ENCODE results near the gene UNC13B. TPM values are rescaled to one million over a fixed set of nuclear protein-coding genes. Genes with fewer than 3 reads are reported as not detected.

UNC13B gene
- total RNA-seq, 1 experiment from 2014 or later: 9.8 TPM

DNA sequence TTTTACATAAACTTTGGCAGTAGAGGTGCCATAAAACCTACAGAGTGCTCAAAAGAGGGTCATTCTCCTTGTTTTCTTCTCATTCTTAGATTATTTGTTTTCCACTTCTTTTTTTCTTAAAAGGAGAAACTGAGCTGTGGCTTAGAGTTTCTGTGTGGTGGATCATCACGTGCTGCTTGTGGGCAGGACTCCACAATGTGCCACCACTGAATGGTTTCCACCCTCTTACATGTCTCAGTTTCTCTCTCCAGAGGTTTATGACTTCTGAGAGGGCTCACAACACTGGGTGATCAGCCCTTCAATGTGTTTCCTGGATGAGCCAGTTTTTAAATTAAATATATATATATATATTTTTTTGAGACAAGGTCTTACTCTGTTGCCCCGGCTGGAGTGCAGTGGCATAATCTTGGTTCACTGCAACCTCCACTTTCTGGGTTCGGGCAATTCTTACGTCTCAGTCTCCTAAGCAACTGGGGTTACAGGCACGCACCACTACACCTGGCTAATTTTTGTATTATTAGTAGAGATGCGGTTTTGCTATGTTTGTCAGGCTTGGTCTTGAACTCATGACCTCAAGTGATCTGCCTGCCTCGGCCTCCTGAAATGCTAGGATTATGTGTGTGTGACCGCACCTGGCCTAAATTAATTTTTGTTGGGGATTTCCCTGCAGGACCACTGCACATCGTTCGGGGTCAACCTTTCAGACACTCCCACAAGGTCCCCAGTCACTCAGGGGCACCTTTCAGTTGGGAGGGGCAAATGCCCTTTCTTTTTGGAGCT is 3.1 kb upstream of the UNC13B start:
- H3K4me2 ChIP-seq (ENCODE audit: low read length): no peak overlapping the region
- DNase-seq (no peak), ATAC-seq (no peak)
- peaks cover 11% of the 10 kb centered on the region for H3K4me1 ChIP-seq (ENCODE audit: insufficient read depth, low read length)
- POLR2A ChIA-PET (ENCODE audit: unreplicated experiment): no interaction called here
- TF ChIP-seq EZH2phosphoT487 (IDR thresholded peaks at IDR 0.05; ENCODE audit: borderline replicate concordance, low read length): no peak
- TF ChIP-seq, protein P1, sequence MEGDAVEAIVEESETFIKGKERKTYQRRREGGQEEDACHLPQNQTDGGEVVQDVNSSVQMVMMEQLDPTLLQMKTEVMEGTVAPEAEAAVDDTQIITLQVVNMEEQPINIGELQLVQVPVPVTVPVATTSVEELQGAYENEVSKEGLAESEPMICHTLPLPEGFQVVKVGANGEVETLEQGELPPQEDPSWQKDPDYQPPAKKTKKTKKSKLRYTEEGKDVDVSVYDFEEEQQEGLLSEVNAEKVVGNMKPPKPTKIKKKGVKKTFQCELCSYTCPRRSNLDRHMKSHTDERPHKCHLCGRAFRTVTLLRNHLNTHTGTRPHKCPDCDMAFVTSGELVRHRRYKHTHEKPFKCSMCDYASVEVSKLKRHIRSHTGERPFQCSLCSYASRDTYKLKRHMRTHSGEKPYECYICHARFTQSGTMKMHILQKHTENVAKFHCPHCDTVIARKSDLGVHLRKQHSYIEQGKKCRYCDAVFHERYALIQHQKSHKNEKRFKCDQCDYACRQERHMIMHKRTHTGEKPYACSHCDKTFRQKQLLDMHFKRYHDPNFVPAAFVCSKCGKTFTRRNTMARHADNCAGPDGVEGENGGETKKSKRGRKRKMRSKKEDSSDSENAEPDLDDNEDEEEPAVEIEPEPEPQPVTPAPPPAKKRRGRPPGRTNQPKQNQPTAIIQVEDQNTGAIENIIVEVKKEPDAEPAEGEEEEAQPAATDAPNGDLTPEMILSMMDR (conservative IDR thresholded peaks at IDR 0.05; ENCODE audit: low read depth, low read length): no peak
- TF ChIP-seq EZH2 (IDR thresholded peaks at IDR 0.05; ENCODE audit: low read length, unreplicated experiment): no peak
- H4K20me1 ChIP-seq (ENCODE audit: low read length): no peaks in the 10 kb centered on the region
- intact Hi-C loops (cut with micrococcal nuclease): no loop called here
- H3K9me2 ChIP-seq (replicated peaks; ENCODE audit: low read length): no peaks in the 10 kb centered on the region
- no peak overlapping the region for H3K9ac ChIP-seq (ENCODE audit: low read length)
- H3F3A ChIP-seq (ENCODE audit: low read length, unreplicated experiment): no peaks in the 10 kb centered on the region
- H3K9me3 ChIP-seq (ENCODE audit: low read length): no peaks in the 10 kb centered on the region
- no peak overlapping the region for H3K27ac ChIP-seq (ENCODE audit: low read length)
- H3K79me2 ChIP-seq (ENCODE audit: low read length): peaks cover 12% of the 10 kb centered on the region
- H3K4me3 ChIP-seq (ENCODE audit: low read length): no peak overlapping the region
- BruUV-seq (replicated peaks): no TSS peak
- H3K27me3 ChIP-seq (ENCODE audit: low read length): no peaks in the 10 kb centered on the region
- CTCF ChIA-PET: no interaction called here
- no peaks in the 10 kb centered on the region for H3K36me3 ChIP-seq (ENCODE audit: low read depth, low read length)
- H2AFZ ChIP-seq (ENCODE audit: low read length): no peak overlapping the region

DNA sequence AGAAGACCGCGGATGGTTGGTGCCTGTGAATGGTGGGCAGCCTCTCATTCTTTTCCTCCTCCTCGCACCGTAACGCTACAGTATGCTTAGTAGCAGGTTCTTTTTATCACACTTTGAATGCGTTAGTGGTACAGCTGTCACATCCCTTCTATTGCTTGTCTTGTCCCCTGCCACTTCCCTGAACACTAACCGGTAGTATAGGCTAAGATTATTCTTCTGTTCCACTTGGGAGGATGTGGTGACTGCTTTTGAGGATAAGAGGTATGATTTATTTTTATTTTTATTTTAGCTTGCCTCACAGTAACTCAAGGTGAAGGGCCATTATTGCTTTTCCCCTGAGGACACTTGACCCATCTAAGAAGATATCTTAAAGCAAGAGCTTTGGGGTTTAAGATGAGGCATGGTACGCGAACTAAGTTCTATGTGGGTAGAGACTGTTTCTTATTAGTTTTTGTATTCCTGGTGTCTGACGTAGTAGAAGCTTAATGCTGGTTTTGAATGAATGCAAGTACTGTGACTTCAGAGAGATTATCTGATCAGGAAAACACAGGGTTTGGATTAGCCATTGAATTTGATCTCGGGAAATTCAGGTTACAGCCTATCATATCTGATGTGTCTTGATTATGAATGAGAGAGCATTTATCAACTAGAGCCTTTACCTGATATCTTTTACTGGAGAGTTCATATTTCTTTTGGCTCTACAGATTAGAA is 951 bp downstream of the UNC13B start:
- Histone ChIP-seq H3K27me3 (ENCODE audit: low read length) (no peaks in the 10 kb centered on the region), H4K20me1 (ENCODE audit: low read length) (no peaks in the 10 kb centered on the region), H3K9me2 (replicated peaks; ENCODE audit: low read length) (no peaks in the 10 kb centered on the region), H3K79me2 (ENCODE audit: low read length) (peaks cover 25% of the 10 kb centered on the region), H3K27ac (ENCODE audit: low read length) (peak overlapping the region; percentile 63), H3K4me1 (ENCODE audit: insufficient read depth, low read length) (peaks cover 21% of the 10 kb centered on the region), H3K9me3 (ENCODE audit: low read length) (no peaks in the 10 kb centered on the region), H3K9ac (ENCODE audit: low read length) (peak overlapping the region; percentile 78), H3K4me3 (ENCODE audit: low read length) (peak overlapping the region; percentile 79), H3K36me3 (ENCODE audit: low read depth, low read length) (no peaks in the 10 kb centered on the region), H3K4me2 (ENCODE audit: low read length) (peak overlapping the region; percentile 87), H2AFZ (ENCODE audit: low read length) (peak overlapping the region; percentile 67), H3F3A (ENCODE audit: low read length, unreplicated experiment) (no peaks in the 10 kb centered on the region)
- no peak; the same call in 1 of the 2 replicates for ATAC-seq
- CTCF ChIA-PET: interaction anchor here (1.1 kb wide), 1 partner anchor 96 kb away, joined by 3 read pairs; no protein-coding TSS in a partner anchor
- DNase-seq: peak; percentile 20
- intact Hi-C loops (cut with micrococcal nuclease): loop anchor here (1.0 to 10.0 kb wide), 4 partner anchors 14 to 312 kb away; no protein-coding TSS in a partner anchor
- no peak for TF ChIP-seq EZH2phosphoT487 (IDR thresholded peaks at IDR 0.05; ENCODE audit: borderline replicate concordance, low read length)
- TF ChIP-seq EZH2 (IDR thresholded peaks at IDR 0.05; ENCODE audit: low read length, unreplicated experiment): no peak
- POLR2A ChIA-PET (ENCODE audit: unreplicated experiment): interaction anchor here (0.6 kb wide), 1 partner anchor 52 kb away, joined by 4 read pairs; no protein-coding TSS in a partner anchor
- TSS peak; percentile 48 for BruUV-seq (replicated peaks)

DNA sequence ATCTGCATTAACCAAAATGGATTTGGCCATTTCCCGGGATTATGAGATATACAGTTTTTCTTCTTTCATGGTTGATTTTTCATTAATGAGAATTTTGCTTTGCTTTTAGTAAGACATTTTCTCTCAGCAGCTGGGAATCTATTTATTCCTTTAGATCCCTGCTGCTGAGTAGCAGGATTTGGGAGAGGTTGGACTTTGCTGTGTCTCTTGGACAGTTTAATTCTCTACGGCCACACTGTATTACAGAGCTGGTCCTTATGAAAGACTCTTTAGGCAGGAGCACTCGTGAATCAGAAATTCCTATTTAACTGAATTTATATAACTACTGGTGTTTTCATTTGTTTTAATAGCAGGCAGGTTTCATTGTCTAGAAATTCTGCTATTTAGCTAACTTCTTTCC is 1.6 kb downstream of the UNC13B start:
- peaks cover 21% of the 10 kb centered on the region for H3K4me1 ChIP-seq (ENCODE audit: insufficient read depth, low read length)
- H4K20me1 ChIP-seq (ENCODE audit: low read length): no peaks in the 10 kb centered on the region
- no peaks in the 10 kb centered on the region for H3K27me3 ChIP-seq (ENCODE audit: low read length)
- ChIA-PET POLR2A (ENCODE audit: unreplicated experiment) (no interaction called here), CTCF (no interaction called here)
- H3K9me3 ChIP-seq (ENCODE audit: low read length): no peaks in the 10 kb centered on the region
- no peak for DNase-seq
- no peaks in the 10 kb centered on the region for H3K9me2 ChIP-seq (replicated peaks; ENCODE audit: low read length)
- no peaks in the 10 kb centered on the region for H3F3A ChIP-seq (ENCODE audit: low read length, unreplicated experiment)
- intact Hi-C loops (cut with micrococcal nuclease): loop anchor here (2.0 to 10.0 kb wide), 3 partner anchors 13 to 311 kb away; no protein-coding TSS in a partner anchor
- no peaks in the 10 kb centered on the region for H3K36me3 ChIP-seq (ENCODE audit: low read depth, low read length)
- H2AFZ ChIP-seq (ENCODE audit: low read length): no peak overlapping the region
- BruUV-seq (replicated peaks): no TSS peak
- TF ChIP-seq EZH2phosphoT487 (IDR thresholded peaks at IDR 0.05; ENCODE audit: borderline replicate concordance, low read length): no peak
- no peak for TF ChIP-seq EZH2 (IDR thresholded peaks at IDR 0.05; ENCODE audit: low read length, unreplicated experiment)
- TF ChIP-seq, protein P1 (conservative IDR thresholded peaks at IDR 0.05; ENCODE audit: low read depth, low read length): no peak
- ATAC-seq: no peak
- peaks cover 25% of the 10 kb centered on the region for H3K79me2 ChIP-seq (ENCODE audit: low read length)
- H3K27ac ChIP-seq (ENCODE audit: low read length): no peak overlapping the region
- H3K4me2 ChIP-seq (ENCODE audit: low read length): peak overlapping the region; percentile 87
- peak overlapping the region; percentile 79 for H3K4me3 ChIP-seq (ENCODE audit: low read length)
- H3K9ac ChIP-seq (ENCODE audit: low read length): peak overlapping the region; percentile 78
